ENCODE results near the gene CPOX.

Gene CPOX

GRCh38 chr3:98594628-98595324, 1.4 kb upstream of the CPOX start:
- H3K4me3 ChIP-seq (ENCODE audit: low read depth, low read length): no peak overlapping the region
- no peak for TF ChIP-seq CTCF (IDR thresholded peaks at IDR 0.05; ENCODE audit: low read depth, low read length)

- TF ChIP-seq CTCF (IDR thresholded peaks at IDR 0.05; ENCODE audit: low read depth, low read length): no peak
- H3K4me3 ChIP-seq (ENCODE audit: low read depth, low read length): peak overlapping the region; percentile 78
These were observed 971 bp downstream of the CPOX start for GRCh38 chr3:98592345-98592935.

DNA sequence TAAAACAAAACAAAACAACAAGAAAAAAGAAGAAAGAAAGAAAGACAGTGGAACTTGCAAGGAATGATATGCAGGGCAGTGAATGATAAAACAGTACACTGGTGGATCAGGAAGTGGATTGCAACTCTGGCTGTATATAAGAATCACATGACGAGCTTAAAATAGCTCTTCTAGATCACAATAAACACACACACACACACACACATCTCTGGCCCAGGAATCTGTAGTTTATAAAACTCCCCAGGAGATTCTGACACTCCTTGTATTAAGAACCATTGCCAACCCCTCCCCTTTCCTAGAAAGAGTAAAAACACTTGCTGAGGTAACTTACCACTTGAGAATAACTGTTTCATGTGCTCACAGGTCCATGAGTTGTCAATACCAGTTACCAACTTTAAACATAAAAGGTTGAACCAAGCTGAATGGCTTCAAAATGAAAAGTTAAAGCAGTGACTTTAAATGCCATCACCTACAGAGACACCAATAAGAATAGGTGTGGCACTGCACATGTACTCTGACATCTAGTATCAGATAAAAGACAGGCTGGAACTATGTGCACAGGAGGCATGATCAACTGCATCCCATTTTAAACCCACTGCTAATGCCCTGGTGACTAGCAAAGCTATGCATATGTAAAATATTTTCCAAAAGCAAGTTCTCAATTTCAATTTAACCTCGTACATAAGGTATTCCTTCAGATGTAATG, 3.9 kb downstream of the CPOX start:
- no peak overlapping the region for H3K4me3 ChIP-seq (ENCODE audit: low read depth, low read length)
- no peak for TF ChIP-seq CTCF (IDR thresholded peaks at IDR 0.05; ENCODE audit: low read depth, low read length)

DNA sequence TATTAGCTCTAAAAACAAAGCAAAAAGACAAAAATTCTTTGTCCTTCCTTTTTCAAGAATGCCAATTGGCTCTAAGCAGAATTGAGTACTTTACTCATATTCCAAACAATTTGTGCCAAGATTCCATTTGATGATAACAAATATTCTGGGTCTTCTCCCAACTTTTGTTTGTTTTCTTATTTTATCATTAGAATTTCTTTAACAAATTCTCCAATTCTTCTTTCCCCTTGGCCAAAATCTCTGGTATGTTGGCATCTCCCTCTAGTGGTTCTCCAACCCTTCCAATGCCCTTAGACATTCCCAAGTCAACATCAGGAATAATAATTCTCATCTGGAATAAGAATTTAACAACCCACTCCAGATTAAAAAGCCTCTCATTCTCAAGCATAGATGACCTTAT, 5.3 kb downstream of the CPOX start:
- TF ChIP-seq CTCF (IDR thresholded peaks at IDR 0.05; ENCODE audit: low read depth, low read length): peak; percentile 31; the same call in 1 of the 2 replicates
- H3K4me3 ChIP-seq (ENCODE audit: low read depth, low read length): no peak overlapping the region

- TF ChIP-seq CTCF (IDR thresholded peaks at IDR 0.05; ENCODE audit: low read depth, low read length): no peak
- H3K4me3 ChIP-seq (ENCODE audit: low read depth, low read length): no peak overlapping the region
These were observed 5.8 kb downstream of the CPOX start for GRCh38 chr3:98587654-98588053.

- H3K4me3 ChIP-seq (ENCODE audit: low read depth, low read length): no peak overlapping the region
- no peak for TF ChIP-seq CTCF (IDR thresholded peaks at IDR 0.05; ENCODE audit: low read depth, low read length)
These were observed 8.9 kb downstream of the CPOX start for GRCh38 chr3:98584547-98584946.

GRCh38 chr3:98583766-98584165, 9.6 kb downstream of the CPOX start:
- H3K4me3 ChIP-seq (ENCODE audit: low read depth, low read length): no peak overlapping the region
- TF ChIP-seq CTCF (IDR thresholded peaks at IDR 0.05; ENCODE audit: low read depth, low read length): no peak
